ENCODE data around the gene CLNK. TPM values are rescaled to one million over a fixed set of nuclear protein-coding genes. Genes with fewer than 3 reads are reported as not detected.
A peak's percentile ranks its signal among the peaks of the same experiment; 100 is the strongest.
"Not testable (repeated sequence)": the region's sequence is repeated elsewhere in the genome, so short reads cannot be mapped to it uniquely, and the experiment has no call there.

The CLNK gene
- total and polyA plus RNA-seq, 4 donors = 0.26 to 0.30 TPM; not detected in 2

DNA sequence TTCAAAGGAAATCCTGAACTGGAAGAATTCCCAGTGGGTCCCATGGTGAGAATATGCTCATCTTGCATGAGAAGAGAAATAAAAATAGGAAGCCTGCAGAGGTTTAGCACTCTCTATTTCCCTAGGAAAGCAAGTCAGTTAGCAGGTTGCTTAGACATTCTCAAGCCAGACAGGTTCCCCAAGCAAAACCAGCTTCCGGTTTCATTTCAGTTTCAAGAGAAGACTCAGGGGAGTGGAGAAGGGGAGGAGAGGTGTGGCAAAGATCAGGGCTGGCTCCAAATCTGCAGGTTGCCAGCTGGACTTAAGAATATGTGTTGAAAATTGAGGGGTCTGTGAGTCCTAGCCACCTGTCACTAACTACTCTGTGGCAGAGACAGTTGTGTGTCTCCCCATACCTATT lies 107.5 kb downstream of the CLNK start:
- DNase-seq = no peak
- 0% methylated on average over 1 of the region's 1 CpG for WGBS, 2 donors
- H3K27me3 ChIP-seq (ENCODE audit: control insufficient read depth in 1 of 2, insufficient read depth in 2 of 2, low read length in 1 of 2) = no peaks in the 10 kb centered on the region
- H3K4me1 ChIP-seq (ENCODE audit: control insufficient read depth in 1 of 2, insufficient read depth in 2 of 2, low read length in 2 of 2) = no peaks in the 10 kb centered on the region
- H3K36me3 ChIP-seq (ENCODE audit: control insufficient read depth in 1 of 2, insufficient read depth in 2 of 2, low read length in 1 of 2) = no peaks in the 10 kb centered on the region
- intact Hi-C loops (cut with DNase I) = no loop called here
- no peak overlapping the region for H3K4me3 ChIP-seq (ENCODE audit: low read length in 2 of 2)
- no peak overlapping the region for H3K27ac ChIP-seq (ENCODE audit: low read depth in 1 of 2, low read length in 2 of 2)
- ATAC-seq (ENCODE audit: low FRiP score) = no peak
- H3K9me3 ChIP-seq (ENCODE audit: control insufficient read depth, low read length) = no peaks in the 10 kb centered on the region

GRCh38 chr4:10576236-10576635 lies 108.3 kb downstream of the CLNK start:
- WGBS, 2 donors = 74 to 86% methylated on average over 4 of the region's 4 CpGs
- Histone ChIP-seq H3K36me3 (ENCODE audit: control insufficient read depth in 1 of 2, insufficient read depth in 2 of 2, low read length in 1 of 2) (no peaks in the 10 kb centered on the region), H3K27ac (ENCODE audit: low read depth in 1 of 2, low read length in 2 of 2) (no peak overlapping the region), H3K4me3 (ENCODE audit: low read length in 2 of 2) (no peak overlapping the region), H3K27me3 (ENCODE audit: control insufficient read depth in 1 of 2, insufficient read depth in 2 of 2, low read length in 1 of 2) (no peaks in the 10 kb centered on the region), H3K9me3 (ENCODE audit: control insufficient read depth, low read length) (no peaks in the 10 kb centered on the region), H3K4me1 (ENCODE audit: control insufficient read depth in 1 of 2, insufficient read depth in 2 of 2, low read length in 2 of 2) (no peaks in the 10 kb centered on the region)
- DNase-seq = no peak
- intact Hi-C loops (cut with DNase I) = no loop called here
- no peak for ATAC-seq (ENCODE audit: low FRiP score)

DNA sequence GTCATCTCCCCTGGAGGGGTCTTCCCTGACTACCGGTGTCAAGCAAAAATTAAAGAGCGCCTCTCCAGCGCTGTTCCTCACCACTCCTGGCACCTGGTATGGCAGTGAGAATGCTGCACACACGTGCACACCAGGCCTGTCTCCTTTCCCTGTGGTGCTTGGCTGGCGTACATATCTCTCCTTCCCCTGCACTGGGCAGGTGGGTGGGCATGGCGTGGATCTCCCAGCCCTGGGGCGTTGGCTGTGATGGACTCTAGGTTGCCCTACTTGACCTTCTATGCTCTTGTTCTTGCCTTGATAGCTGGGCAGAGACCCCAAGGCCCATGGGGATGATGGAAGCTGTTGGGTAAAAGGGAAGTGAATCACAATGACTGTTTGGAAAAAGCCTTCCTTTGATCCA lies 109.2 kb downstream of the CLNK start:
- H3K4me1 ChIP-seq (ENCODE audit: control insufficient read depth in 1 of 2, insufficient read depth in 2 of 2, low read length in 2 of 2) = no peaks in the 10 kb centered on the region
- intact Hi-C loops (cut with DNase I) = no loop called here
- no peak for DNase-seq
- no peak overlapping the region for H3K4me3 ChIP-seq (ENCODE audit: low read length in 2 of 2)
- H3K9me3 ChIP-seq (ENCODE audit: control insufficient read depth, low read length) = no peaks in the 10 kb centered on the region
- no peak for ATAC-seq (ENCODE audit: low FRiP score)
- no peaks in the 10 kb centered on the region for H3K36me3 ChIP-seq (ENCODE audit: control insufficient read depth in 1 of 2, insufficient read depth in 2 of 2, low read length in 1 of 2)
- no peak overlapping the region for H3K27ac ChIP-seq (ENCODE audit: low read depth in 1 of 2, low read length in 2 of 2)
- WGBS, 2 donors = 83 to 96% methylated on average over 7 of the region's 7 CpGs
- H3K27me3 ChIP-seq (ENCODE audit: control insufficient read depth in 1 of 2, insufficient read depth in 2 of 2, low read length in 1 of 2) = no peaks in the 10 kb centered on the region

- ATAC-seq (ENCODE audit: low FRiP score); H3K4me3 ChIP-seq (ENCODE audit: low read length in 2 of 2); H3K36me3 ChIP-seq (ENCODE audit: control insufficient read depth in 1 of 2, insufficient read depth in 2 of 2, low read length in 1 of 2); DNase-seq; H3K27ac ChIP-seq (ENCODE audit: low read depth in 1 of 2, low read length in 2 of 2); intact Hi-C loops (cut with DNase I); H3K9me3 ChIP-seq (ENCODE audit: control insufficient read depth, low read length); H3K27me3 ChIP-seq (ENCODE audit: control insufficient read depth in 1 of 2, insufficient read depth in 2 of 2, low read length in 1 of 2); H3K4me1 ChIP-seq (ENCODE audit: control insufficient read depth in 1 of 2, insufficient read depth in 2 of 2, low read length in 2 of 2): not testable (repeated sequence)
- WGBS, 2 donors = 91 to 94% methylated on average over 8 of the region's 8 CpGs
These were observed 110.0 kb downstream of the CLNK start for GRCh38 chr4:10574553-10574952.

DNA sequence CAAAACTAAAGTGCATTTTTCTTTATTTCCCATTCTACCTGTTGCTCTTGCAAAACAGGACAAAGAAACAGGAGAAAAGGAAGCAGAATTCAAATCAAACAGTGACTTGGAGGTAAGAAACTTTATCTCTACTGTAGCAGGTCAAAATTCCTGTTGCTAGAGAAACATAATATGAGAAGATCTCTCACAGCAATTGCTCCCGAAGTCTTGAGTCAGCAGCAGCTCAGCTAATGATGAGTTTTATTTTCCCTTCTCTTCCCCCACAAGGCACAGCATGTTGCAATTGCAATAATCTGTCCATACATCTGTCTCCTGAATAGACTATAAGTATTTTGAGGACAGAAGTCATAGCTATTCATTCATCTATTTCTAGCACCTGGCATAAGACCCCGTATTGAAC lies 112.7 kb downstream of the CLNK start:
- H3K4me1 ChIP-seq (ENCODE audit: control insufficient read depth in 1 of 2, insufficient read depth in 2 of 2, low read length in 2 of 2) = no peaks in the 10 kb centered on the region
- DNase-seq (no peak), ATAC-seq (ENCODE audit: low FRiP score) (no peak)
- H3K27me3 ChIP-seq (ENCODE audit: control insufficient read depth in 1 of 2, insufficient read depth in 2 of 2, low read length in 1 of 2) = no peaks in the 10 kb centered on the region
- WGBS, 2 donors = 39 to 51% methylated on average over 2 of the region's 2 CpGs
- H3K36me3 ChIP-seq (ENCODE audit: control insufficient read depth in 1 of 2, insufficient read depth in 2 of 2, low read length in 1 of 2) = no peaks in the 10 kb centered on the region
- no peak overlapping the region for H3K27ac ChIP-seq (ENCODE audit: low read depth in 1 of 2, low read length in 2 of 2)
- H3K9me3 ChIP-seq (ENCODE audit: control insufficient read depth, low read length) = peaks cover 2% of the 10 kb centered on the region
- intact Hi-C loops (cut with DNase I) = no loop called here
- H3K4me3 ChIP-seq (ENCODE audit: low read length in 2 of 2) = no peak overlapping the region

DNA sequence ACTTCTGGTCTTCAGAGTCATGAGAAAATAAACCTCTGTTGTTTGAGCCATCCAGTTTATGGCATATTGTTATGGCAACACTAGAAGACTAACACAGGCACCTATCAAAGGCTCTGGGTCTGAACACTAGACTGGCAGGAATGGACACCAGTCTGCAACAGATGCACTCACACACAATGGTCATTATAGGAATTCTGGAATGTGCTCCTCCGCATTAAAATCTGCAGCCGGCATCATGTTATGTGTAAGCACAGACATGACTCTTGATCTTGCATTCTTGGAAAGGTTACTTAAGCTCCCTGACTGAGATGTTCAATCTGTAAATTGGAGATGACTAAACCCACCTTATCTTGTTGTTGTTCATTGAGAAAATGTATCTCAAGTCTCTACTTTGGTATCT lies 115.1 kb downstream of the CLNK start:
- intact Hi-C loops (cut with DNase I) = no loop called here
- no peaks in the 10 kb centered on the region for H3K27me3 ChIP-seq (ENCODE audit: control insufficient read depth in 1 of 2, insufficient read depth in 2 of 2, low read length in 1 of 2)
- H3K27ac ChIP-seq (ENCODE audit: low read depth in 1 of 2, low read length in 2 of 2) = no peak overlapping the region
- no peak for DNase-seq
- no peak for ATAC-seq (ENCODE audit: low FRiP score)
- no peak overlapping the region for H3K4me3 ChIP-seq (ENCODE audit: low read length in 2 of 2)
- no peaks in the 10 kb centered on the region for H3K4me1 ChIP-seq (ENCODE audit: control insufficient read depth in 1 of 2, insufficient read depth in 2 of 2, low read length in 2 of 2)
- H3K9me3 ChIP-seq (ENCODE audit: control insufficient read depth, low read length) = peaks cover 2% of the 10 kb centered on the region
- 82 to 95% methylated on average over 2 of the region's 2 CpGs for WGBS, 2 donors
- H3K36me3 ChIP-seq (ENCODE audit: control insufficient read depth in 1 of 2, insufficient read depth in 2 of 2, low read length in 1 of 2) = no peaks in the 10 kb centered on the region

DNA sequence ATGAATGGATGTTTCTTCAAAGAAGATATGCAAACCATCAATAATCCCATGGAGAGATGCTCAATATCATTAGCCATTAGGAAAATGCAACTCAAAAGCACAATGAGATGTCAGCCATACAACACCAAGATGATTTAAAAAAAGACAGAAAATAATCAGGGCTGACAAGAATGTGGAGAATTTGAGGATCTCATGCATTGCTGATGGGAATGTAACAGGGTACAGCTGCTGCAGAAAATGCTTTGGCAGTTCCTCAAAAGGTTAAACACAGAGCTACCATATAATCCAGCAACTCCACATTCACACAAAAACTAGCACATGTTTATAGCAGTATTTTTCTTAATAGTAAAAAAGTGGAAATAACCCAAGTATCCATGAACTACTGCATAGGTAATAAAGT lies 116.8 kb downstream of the CLNK start:
- ATAC-seq (ENCODE audit: low FRiP score) = no peak
- Histone ChIP-seq H3K4me3 (ENCODE audit: low read length in 2 of 2) (no peak overlapping the region), H3K27me3 (ENCODE audit: control insufficient read depth in 1 of 2, insufficient read depth in 2 of 2, low read length in 1 of 2) (no peaks in the 10 kb centered on the region), H3K27ac (ENCODE audit: low read depth in 1 of 2, low read length in 2 of 2) (no peak overlapping the region), H3K4me1 (ENCODE audit: control insufficient read depth in 1 of 2, insufficient read depth in 2 of 2, low read length in 2 of 2) (no peaks in the 10 kb centered on the region), H3K9me3 (ENCODE audit: control insufficient read depth, low read length) (peaks cover 2% of the 10 kb centered on the region), H3K36me3 (ENCODE audit: control insufficient read depth in 1 of 2, insufficient read depth in 2 of 2, low read length in 1 of 2) (no peaks in the 10 kb centered on the region)
- no peak for DNase-seq
- intact Hi-C loops (cut with DNase I) = no loop called here

DNA sequence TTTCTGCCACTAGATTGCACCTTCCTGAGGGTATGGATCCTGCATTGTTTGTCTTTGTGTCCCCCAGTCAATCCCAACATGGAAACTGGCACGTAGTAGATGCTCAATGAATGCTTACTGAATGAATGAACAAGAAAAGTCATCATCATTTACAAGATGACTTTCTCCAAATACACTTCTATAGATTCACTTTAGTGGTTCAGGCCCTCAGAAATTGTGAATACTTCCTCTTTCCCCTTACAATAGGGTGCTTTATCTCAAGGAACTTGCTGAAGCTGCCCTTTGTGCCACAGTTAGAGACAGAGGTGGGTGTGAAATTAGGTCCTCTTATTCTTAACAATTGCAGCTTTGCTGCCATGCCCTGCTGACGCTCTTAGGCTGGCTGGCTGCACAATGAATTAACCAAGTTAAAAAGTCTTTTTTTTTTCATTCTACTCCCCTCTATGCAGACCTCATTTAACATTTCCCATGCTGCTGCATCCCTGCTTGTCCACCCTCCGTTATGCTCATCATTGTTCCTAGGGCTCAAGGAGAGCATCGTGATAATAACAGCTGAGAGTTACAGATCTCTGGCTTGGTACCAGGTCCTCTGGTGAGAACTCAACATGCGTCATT lies 119.3 kb downstream of the CLNK start:
- Histone ChIP-seq H3K4me3 (ENCODE audit: low read length in 2 of 2) (no peak overlapping the region), H3K36me3 (ENCODE audit: control insufficient read depth in 1 of 2, insufficient read depth in 2 of 2, low read length in 1 of 2) (no peaks in the 10 kb centered on the region), H3K27ac (ENCODE audit: low read depth in 1 of 2, low read length in 2 of 2) (no peak overlapping the region), H3K4me1 (ENCODE audit: control insufficient read depth in 1 of 2, insufficient read depth in 2 of 2, low read length in 2 of 2) (no peaks in the 10 kb centered on the region), H3K9me3 (ENCODE audit: control insufficient read depth, low read length) (peaks cover 2% of the 10 kb centered on the region), H3K27me3 (ENCODE audit: control insufficient read depth in 1 of 2, insufficient read depth in 2 of 2, low read length in 1 of 2) (no peaks in the 10 kb centered on the region)
- WGBS, 2 donors = 81 to 85% methylated on average over 5 of the region's 5 CpGs
- ATAC-seq (ENCODE audit: low FRiP score) = no peak
- intact Hi-C loops (cut with DNase I) = no loop called here
- no peak for DNase-seq

- H3K27ac ChIP-seq (ENCODE audit: low read depth in 1 of 2, low read length in 2 of 2) = no peak overlapping the region
- no peaks in the 10 kb centered on the region for H3K36me3 ChIP-seq (ENCODE audit: control insufficient read depth in 1 of 2, insufficient read depth in 2 of 2, low read length in 1 of 2)
- no peaks in the 10 kb centered on the region for H3K9me3 ChIP-seq (ENCODE audit: control insufficient read depth, low read length)
- DNase-seq (no peak), ATAC-seq (ENCODE audit: low FRiP score) (peak; percentile 84)
- intact Hi-C loops (cut with DNase I) = no loop called here
- no peak overlapping the region for H3K4me3 ChIP-seq (ENCODE audit: low read length in 2 of 2)
- H3K4me1 ChIP-seq (ENCODE audit: control insufficient read depth in 1 of 2, insufficient read depth in 2 of 2, low read length in 2 of 2) = no peaks in the 10 kb centered on the region
- peaks cover 0 to 2% of the 10 kb centered on the region in 2 donors for H3K27me3 ChIP-seq (ENCODE audit: control insufficient read depth in 1 of 2, insufficient read depth in 2 of 2, low read length in 1 of 2)
- WGBS, 2 donors = 5 to 6% methylated on average over 6 of the region's 6 CpGs
These were observed 129.9 kb downstream of the CLNK start for GRCh38 chr4:10554694-10555093.
